GM10266 (cell line): ENCODE results near the gene HSF4.

Source experiments
- DNase-seq: peaks from one replicate; pipeline ENCODE4 v3.0.0; 2012; ENCODE audit errors: extremely low spot score
- TF ChIP-seq, protein P1 (sequence below): IDR thresholded peaks from 2 replicates; pipeline ENCODE4 v1.5.1; 2012; ENCODE audit warnings: mild to moderate bottlenecking, low read depth; ENCODE audit not compliant: control insufficient read depth, insufficient read depth; ENCODE audit errors: missing control alignments

HSF4 gene

DNA sequence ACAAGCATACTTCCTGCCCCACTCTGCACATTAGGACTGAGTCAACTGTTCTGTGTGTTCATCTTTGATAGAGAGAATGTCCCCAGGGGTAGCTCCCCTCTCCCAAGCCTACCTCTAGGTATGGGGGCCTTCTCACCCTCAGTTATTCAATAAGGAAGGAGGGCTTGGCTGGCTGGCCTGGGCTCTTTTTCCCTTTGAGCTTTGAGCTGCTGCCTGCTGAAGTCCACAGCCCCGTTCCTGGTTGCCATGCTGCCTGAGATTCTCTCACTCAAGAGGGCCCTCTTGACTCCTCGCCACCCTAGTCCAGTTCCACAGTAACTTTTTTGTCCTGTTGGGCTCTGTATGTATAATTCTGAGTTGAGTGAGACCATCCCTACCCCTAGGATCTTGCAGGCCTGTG is 18.8 kb upstream of the HSF4 start:
- TF ChIP-seq, protein P1, sequence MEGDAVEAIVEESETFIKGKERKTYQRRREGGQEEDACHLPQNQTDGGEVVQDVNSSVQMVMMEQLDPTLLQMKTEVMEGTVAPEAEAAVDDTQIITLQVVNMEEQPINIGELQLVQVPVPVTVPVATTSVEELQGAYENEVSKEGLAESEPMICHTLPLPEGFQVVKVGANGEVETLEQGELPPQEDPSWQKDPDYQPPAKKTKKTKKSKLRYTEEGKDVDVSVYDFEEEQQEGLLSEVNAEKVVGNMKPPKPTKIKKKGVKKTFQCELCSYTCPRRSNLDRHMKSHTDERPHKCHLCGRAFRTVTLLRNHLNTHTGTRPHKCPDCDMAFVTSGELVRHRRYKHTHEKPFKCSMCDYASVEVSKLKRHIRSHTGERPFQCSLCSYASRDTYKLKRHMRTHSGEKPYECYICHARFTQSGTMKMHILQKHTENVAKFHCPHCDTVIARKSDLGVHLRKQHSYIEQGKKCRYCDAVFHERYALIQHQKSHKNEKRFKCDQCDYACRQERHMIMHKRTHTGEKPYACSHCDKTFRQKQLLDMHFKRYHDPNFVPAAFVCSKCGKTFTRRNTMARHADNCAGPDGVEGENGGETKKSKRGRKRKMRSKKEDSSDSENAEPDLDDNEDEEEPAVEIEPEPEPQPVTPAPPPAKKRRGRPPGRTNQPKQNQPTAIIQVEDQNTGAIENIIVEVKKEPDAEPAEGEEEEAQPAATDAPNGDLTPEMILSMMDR = no peak

DNA sequence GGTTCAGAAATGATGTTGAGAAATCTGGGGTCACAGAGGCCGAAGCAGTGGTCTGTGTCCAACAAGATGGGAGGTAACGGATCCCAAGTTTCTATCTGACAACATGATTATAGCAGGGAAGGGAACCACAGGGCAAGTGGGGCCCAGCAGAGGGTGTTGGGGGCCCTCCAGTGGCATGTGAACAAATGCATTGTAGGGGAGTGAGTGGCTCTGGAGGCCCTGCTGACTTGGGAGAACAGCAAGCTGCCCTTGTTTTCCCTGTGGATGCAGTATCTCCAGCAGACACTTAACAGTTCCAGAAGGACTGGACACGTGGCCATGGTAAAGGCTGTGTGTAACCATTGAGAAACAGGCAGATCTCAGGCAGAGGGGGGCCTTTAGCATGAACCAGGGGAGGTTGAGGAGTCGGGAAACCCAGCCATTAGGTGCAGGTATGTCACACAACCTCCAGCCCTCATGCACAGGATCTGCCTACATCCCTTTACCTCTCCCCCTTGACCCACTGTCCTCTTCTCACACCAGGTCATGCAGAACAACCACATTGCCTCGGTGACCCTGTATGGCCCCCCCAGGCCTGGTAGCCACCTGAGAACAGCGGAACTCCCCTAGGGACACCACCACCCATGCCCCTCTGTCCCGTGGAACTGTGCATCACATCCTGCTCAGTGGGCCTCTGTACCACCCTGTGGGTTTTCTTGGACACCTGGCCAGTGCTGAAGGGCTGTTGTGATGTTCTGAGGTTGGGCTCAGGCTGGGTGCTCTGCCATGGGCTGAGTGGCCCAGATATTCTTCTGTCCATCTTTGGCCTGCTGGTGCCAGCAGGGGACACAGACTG is 17.8 kb upstream of the HSF4 start:
- TF ChIP-seq, protein P1 = peak; percentile 9

More for the DNA sequence above, 18.8 kb upstream of the HSF4 start:
- no peak for DNase-seq

DNA sequence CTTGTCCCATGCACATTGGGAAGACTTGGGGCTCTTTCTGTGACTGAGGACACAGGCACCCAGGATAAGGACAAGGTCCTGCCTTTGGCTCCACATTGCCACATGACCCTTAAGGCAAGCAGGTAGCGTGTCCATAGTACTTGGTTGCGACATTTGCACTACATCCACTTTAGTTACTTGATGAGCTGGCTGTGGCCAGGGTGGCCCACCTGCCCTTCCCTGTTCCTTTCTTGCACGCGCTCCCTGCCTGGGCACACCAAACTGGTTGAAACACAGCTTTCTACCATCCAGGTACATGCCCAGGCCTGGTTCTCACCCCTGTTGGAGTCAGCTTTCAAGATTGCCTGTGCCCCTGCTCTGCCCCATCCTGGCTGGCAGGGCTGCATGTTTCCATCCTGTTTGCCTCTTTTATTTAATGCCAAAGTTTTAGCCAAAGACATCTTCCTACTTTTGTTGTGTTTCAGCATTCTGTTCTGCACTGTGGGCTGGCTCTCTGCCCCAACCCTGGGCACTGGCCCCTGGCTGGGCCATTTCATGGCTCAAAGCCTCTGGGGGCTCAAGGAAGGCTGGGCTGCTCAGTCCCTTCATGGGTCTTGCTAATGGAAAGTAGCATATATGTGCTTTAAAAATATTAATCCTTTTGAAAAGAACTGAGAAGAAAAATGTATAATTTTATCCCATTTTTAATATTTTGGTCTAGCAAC is 17.0 kb upstream of the HSF4 start:
- DNase-seq = no peak
- TF ChIP-seq, protein P1 = no peak

More for the DNA sequence above, 17.8 kb upstream of the HSF4 start:
- no peak for DNase-seq

DNA sequence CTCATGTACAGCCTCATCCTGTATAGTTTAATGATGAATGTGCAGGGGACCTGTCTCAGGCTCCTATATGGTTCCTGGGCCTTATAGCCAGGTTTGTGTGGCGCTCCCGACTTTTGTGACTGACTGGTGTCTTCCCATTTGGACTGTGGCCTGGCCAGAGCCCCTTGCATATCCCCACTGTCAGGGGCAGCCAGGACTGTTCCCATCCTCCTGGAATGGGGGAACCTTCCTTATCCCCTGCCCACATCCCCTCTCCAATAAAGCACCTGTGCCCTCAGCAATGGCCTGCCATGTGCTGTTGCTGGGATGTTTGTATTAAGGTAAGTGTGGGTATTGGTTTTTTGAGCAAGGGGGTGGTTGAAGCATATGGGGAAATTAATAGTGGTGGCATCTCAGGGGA is 16.3 kb upstream of the HSF4 start:
- TF ChIP-seq, protein P1 = no peak
- no peak for DNase-seq

DNA sequence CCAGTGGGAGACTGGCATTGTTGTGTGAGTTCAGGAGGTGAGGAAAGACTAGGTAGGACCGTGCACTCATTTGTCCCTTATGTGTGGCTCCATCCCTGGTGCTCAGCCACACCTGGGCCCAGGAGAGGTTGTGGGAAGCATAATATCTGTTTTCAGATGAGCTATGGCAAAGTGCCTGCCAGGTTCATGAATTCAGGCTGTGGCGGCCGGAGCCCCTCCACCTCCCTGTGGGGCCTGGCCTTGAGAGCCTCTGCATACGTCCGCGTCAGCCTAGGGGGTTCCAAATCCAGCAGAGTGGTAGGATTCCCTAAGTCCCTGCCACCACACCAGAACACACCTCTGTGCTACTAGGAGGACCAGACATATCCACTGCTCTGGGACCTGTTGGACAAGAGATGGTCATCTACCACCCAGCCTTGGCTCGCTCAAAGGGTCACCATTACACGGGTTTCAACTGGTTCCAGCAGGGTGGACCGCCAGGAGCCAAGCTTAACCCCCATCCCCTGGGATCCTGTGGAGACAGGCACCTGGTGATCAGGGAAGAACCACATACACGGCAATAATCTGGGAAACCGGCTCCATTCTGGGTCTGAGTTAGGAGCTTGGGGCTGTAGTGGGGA is 15.8 kb upstream of the HSF4 start:
- DNase-seq = no peak
- TF ChIP-seq, protein P1 = no peak

DNA sequence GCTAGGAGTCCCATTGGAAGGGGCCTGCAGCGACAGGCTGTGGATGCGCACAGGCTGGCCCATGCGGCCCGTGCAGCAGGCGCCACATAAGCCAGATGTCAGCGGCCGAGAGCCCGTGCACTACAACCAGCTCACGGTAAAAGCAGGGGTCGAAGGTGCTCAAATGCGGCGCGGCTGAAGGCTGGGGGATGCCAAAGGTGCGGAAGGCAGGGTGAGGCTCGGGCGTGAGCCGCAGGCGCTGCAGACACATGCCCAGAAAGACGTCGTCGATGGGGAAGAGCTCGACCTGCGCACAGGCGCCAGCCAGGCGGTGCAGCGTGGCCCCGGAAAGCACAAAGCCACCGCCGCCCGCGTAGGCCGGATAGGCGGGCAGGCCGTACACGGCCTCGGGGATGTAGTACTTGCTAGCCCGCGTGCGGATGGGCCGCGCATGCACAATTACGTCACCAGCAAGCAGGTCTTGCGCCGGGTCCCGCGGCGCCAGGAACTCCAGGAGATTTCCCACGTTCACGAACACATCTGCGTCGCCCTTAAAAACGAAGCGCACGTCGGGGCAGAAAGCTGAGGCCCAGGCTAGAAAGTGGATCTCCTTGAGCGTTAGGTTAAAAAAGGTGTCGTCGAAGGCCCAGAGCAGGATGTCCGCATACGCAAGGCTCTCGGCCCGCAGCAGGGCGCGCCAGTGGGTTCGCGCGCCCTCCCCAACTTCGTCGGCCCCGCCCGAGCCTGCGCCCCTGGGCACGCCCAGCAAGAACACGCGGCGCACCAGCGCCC is 15.1 kb upstream of the HSF4 start:
- DNase-seq = no peak
- TF ChIP-seq, protein P1 = no peak
